ENCODE results near the gene MYT1. TPM values are rescaled to one million over a fixed set of nuclear protein-coding genes. Genes with fewer than 3 reads are reported as not detected.

MYT1 gene
- total RNA-seq, 1 experiment from 2014 or later: 2.0 TPM

- TF ChIP-seq ZNF281 (CRISPR knock-in tag; IDR thresholded peaks at IDR 0.05): peak; percentile 78; the same call in 1 of the 2 replicates
- no peak for TF ChIP-seq FOXJ3 (CRISPR knock-in tag; IDR thresholded peaks at IDR 0.05; ENCODE audit: borderline replicate concordance)
- peak; percentile 85; the same call in 1 of the 2 replicates for TF ChIP-seq TP53 (CRISPR knock-in tag; IDR thresholded peaks at IDR 0.05)
- peak; percentile 76; the same call in 1 of the 2 replicates for TF ChIP-seq TEAD4 (CRISPR knock-in tag; IDR thresholded peaks at IDR 0.05)
- 0 out of 2 replicates have a peak, but pooled peaks have one; percentile 19 for TF ChIP-seq CREB1 (CRISPR knock-in tag; IDR thresholded peaks at IDR 0.05)
- TF ChIP-seq FOXP4 (CRISPR knock-in tag; IDR thresholded peaks at IDR 0.05): peak; percentile 55
- no peak for TF ChIP-seq ATF2 (CRISPR knock-in tag; IDR thresholded peaks at IDR 0.05; ENCODE audit: borderline replicate concordance, low read depth)
- peak; percentile 78; the same call in 1 of the 2 replicates for TF ChIP-seq ESRRA (CRISPR knock-in tag; IDR thresholded peaks at IDR 0.05; ENCODE audit: borderline replicate concordance)
- no peak; the same call in 1 of the 2 replicates for TF ChIP-seq SMAD3 (CRISPR knock-in tag; IDR thresholded peaks at IDR 0.05; ENCODE audit: borderline replicate concordance)
- no peak for TF ChIP-seq NFYB (CRISPR knock-in tag; conservative IDR thresholded peaks at IDR 0.05; ENCODE audit: low read depth)
- peak; percentile 80 for TF ChIP-seq GABPB1 (CRISPR knock-in tag; IDR thresholded peaks at IDR 0.05)
- TF ChIP-seq FOXP1 (CRISPR knock-in tag; IDR thresholded peaks at IDR 0.05; ENCODE audit: borderline replicate concordance): peak; percentile 93
- TF ChIP-seq STAT6 (CRISPR knock-in tag; conservative IDR thresholded peaks at IDR 0.05; ENCODE audit: low read depth): no peak
- no peak for TF ChIP-seq IRF2 (CRISPR knock-in tag; IDR thresholded peaks at IDR 0.05; ENCODE audit: borderline replicate concordance, low read depth)
- no peak for TF ChIP-seq PRRX2 (CRISPR knock-in tag; IDR thresholded peaks at IDR 0.05)
- TF ChIP-seq, protein P1, sequence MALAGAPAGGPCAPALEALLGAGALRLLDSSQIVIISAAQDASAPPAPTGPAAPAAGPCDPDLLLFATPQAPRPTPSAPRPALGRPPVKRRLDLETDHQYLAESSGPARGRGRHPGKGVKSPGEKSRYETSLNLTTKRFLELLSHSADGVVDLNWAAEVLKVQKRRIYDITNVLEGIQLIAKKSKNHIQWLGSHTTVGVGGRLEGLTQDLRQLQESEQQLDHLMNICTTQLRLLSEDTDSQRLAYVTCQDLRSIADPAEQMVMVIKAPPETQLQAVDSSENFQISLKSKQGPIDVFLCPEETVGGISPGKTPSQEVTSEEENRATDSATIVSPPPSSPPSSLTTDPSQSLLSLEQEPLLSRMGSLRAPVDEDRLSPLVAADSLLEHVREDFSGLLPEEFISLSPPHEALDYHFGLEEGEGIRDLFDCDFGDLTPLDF (CRISPR knock-in tag; IDR thresholded peaks at IDR 0.05): peak; percentile 65; the same call in 1 of the 2 replicates
- TF ChIP-seq, protein P2, sequence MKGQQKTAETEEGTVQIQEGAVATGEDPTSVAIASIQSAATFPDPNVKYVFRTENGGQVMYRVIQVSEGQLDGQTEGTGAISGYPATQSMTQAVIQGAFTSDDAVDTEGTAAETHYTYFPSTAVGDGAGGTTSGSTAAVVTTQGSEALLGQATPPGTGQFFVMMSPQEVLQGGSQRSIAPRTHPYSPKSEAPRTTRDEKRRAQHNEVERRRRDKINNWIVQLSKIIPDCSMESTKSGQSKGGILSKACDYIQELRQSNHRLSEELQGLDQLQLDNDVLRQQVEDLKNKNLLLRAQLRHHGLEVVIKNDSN (CRISPR knock-in tag; IDR thresholded peaks at IDR 0.05): peak; percentile 68; the same call in 1 of the 2 replicates
- no peak for TF ChIP-seq NFE2L1 (CRISPR knock-in tag; IDR thresholded peaks at IDR 0.05)
- peak; percentile 72 for TF ChIP-seq MYBL2 (CRISPR knock-in tag; IDR thresholded peaks at IDR 0.05)
- TF ChIP-seq ZNF512 (CRISPR knock-in tag; IDR thresholded peaks at IDR 0.05; ENCODE audit: borderline replicate concordance): no peak
- TF ChIP-seq TEAD1 (CRISPR knock-in tag; IDR thresholded peaks at IDR 0.05): peak; percentile 79
- 0 out of 2 replicates have a peak, but pooled peaks have one; percentile 41 for TF ChIP-seq E2F5 (CRISPR knock-in tag; IDR thresholded peaks at IDR 0.05)
- TF ChIP-seq NR2C2 (CRISPR knock-in tag; IDR thresholded peaks at IDR 0.05): no peak
- no peak for TF ChIP-seq RORB (CRISPR knock-in tag; IDR thresholded peaks at IDR 0.05)
Measured at GRCh38 chr20:64161356-64162238, 2.7 kb upstream of the MYT1 start (continued).
